ENCODE data around the gene EXOC4.
"Not testable (repeated sequence)": the region's sequence is repeated elsewhere in the genome, so short reads cannot be mapped to it uniquely, and the experiment has no call there.

Gene EXOC4

DNA sequence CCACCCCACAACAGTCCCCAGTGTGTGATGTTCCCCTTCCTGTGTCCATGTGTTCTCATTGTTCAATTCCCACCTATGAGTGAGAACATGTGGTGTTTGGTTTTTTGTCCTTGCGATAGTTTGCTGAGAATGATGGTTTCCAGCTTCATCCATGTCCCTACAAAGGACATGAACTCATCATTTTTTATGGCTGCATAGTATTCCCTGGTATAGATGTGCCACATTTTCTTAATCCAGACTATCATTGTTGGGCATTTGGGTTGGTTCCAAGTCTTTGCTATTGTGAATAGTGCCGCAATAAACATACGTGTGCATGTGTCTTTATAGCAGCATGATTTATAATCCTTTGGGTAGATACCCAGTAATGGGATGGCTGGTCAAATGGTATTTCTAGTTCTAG, 26.1 kb downstream of the EXOC4 start:
- not testable (repeated sequence) for H3K27ac ChIP-seq (replicated peaks; ENCODE audit: low read length); H3K27me3 ChIP-seq (ENCODE audit: control insufficient read depth in 3 of 3, insufficient read depth in 3 of 3, low read depth in 1 of 3, low read length in 3 of 3); H4K8ac ChIP-seq (ENCODE audit: low read depth, low read length); H3K9ac ChIP-seq (ENCODE audit: low read depth, low read length, poor library complexity); H3K18ac ChIP-seq (ENCODE audit: low read length); H2BK15ac ChIP-seq (ENCODE audit: low read length); H3K14ac ChIP-seq (ENCODE audit: low read length); H3K79me1 ChIP-seq (ENCODE audit: low read depth, low read length); H4K91ac ChIP-seq (ENCODE audit: low read depth, low read length, poor library complexity); H3K4me3 ChIP-seq (ENCODE audit: low read length in 2 of 2); DNase-seq (ENCODE audit: low spot score); H2AK5ac ChIP-seq (ENCODE audit: low read depth, low read length); H3K4me2 ChIP-seq (ENCODE audit: insufficient read depth, low read length, poor library complexity, severe bottlenecking); H3K4ac ChIP-seq (ENCODE audit: low read length); H3K9me3 ChIP-seq (replicated peaks in 1 of 2; ENCODE audit: control insufficient read depth in 2 of 2, insufficient read depth in 1 of 2, low read depth in 1 of 2, low read length in 2 of 2); H3K23ac ChIP-seq (ENCODE audit: low read depth, low read length, poor library complexity); H2BK12ac ChIP-seq (ENCODE audit: low read length); H2AFZ ChIP-seq (ENCODE audit: low read length); H2BK120ac ChIP-seq (ENCODE audit: low read depth, low read length); H3K4me1 ChIP-seq (ENCODE audit: control insufficient read depth in 2 of 2, insufficient read depth in 1 of 2, low read depth in 1 of 2, low read length in 2 of 2); H2BK5ac ChIP-seq (ENCODE audit: low read length)
- H3K36me3 ChIP-seq (replicated peaks in 1 of 2; ENCODE audit: control insufficient read depth in 2 of 2, insufficient read depth in 2 of 2, low read length in 2 of 2), result peaks cover 11 to 47% of the 10 kb centered on the region in 2 donors
- no CpG with 5 or more reads among the region's 3 CpGs for WGBS, 2 donors (ENCODE audit: extremely low coverage in 2 of 2, insufficient read length in 2 of 2, insufficient replicate concordance in 1 of 2)

DNA sequence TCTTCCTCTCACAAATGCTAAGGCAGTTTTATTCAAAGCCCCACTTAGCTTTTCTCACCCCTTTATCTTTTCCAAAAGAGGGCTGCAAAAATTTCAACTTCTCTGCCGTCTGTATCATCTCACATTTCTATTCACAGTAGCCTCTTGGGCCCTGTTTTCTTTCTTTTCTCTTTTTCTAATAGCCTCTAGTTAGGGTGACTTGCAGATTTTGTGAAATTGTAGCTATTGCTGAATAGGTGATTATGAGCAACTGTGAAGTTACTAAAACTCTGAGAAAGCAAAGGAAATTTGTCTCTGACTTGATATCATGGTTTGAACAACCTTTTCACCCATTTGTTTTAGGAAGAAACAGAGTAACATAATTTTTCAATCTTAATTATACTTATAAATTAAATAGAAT, 29.2 kb downstream of the EXOC4 start:
- no peak overlapping the region for H2BK120ac ChIP-seq (ENCODE audit: low read depth, low read length)
- H3K9ac ChIP-seq (ENCODE audit: low read depth, low read length, poor library complexity), result no peak overlapping the region
- DNase-seq (ENCODE audit: low spot score), result no peak
- no CpG with 5 or more reads among the region's 1 CpG for WGBS, 2 donors (ENCODE audit: extremely low coverage in 2 of 2, insufficient read length in 2 of 2, insufficient replicate concordance in 1 of 2)
- no peak overlapping the region for H3K4ac ChIP-seq (ENCODE audit: low read length)
- H3K4me1 ChIP-seq (ENCODE audit: control insufficient read depth in 2 of 2, insufficient read depth in 1 of 2, low read depth in 1 of 2, low read length in 2 of 2), result peaks cover 0 to 2% of the 10 kb centered on the region in 2 donors
- H3K79me1 ChIP-seq (ENCODE audit: low read depth, low read length), result no peaks in the 10 kb centered on the region
- H3K4me2 ChIP-seq (ENCODE audit: insufficient read depth, low read length, poor library complexity, severe bottlenecking), result no peak overlapping the region
- H3K27ac ChIP-seq (replicated peaks; ENCODE audit: low read length), result no peak overlapping the region
- H2AK5ac ChIP-seq (ENCODE audit: low read depth, low read length), result no peak overlapping the region
- no peaks in the 10 kb centered on the region for H3K27me3 ChIP-seq (ENCODE audit: control insufficient read depth in 3 of 3, insufficient read depth in 3 of 3, low read depth in 1 of 3, low read length in 3 of 3)
- no peak overlapping the region for H2BK15ac ChIP-seq (ENCODE audit: low read length)
- no peak overlapping the region for H2BK12ac ChIP-seq (ENCODE audit: low read length)
- H2BK5ac ChIP-seq (ENCODE audit: low read length), result no peak overlapping the region
- peaks cover 2 to 9% of the 10 kb centered on the region in 2 donors for H3K9me3 ChIP-seq (replicated peaks in 1 of 2; ENCODE audit: control insufficient read depth in 2 of 2, insufficient read depth in 1 of 2, low read depth in 1 of 2, low read length in 2 of 2)
- H3K36me3 ChIP-seq (replicated peaks in 1 of 2; ENCODE audit: control insufficient read depth in 2 of 2, insufficient read depth in 2 of 2, low read length in 2 of 2), result peaks cover 6 to 26% of the 10 kb centered on the region in 2 donors
- H3K23ac ChIP-seq (ENCODE audit: low read depth, low read length, poor library complexity), result no peak overlapping the region
- H3K4me3 ChIP-seq (ENCODE audit: low read length in 2 of 2), result no peak overlapping the region
- H2AFZ ChIP-seq (ENCODE audit: low read length), result no peak overlapping the region
- no peak overlapping the region for H3K14ac ChIP-seq (ENCODE audit: low read length)
- H4K91ac ChIP-seq (ENCODE audit: low read depth, low read length, poor library complexity), result no peak overlapping the region
- H4K8ac ChIP-seq (ENCODE audit: low read depth, low read length), result no peak overlapping the region
- no peak overlapping the region for H3K18ac ChIP-seq (ENCODE audit: low read length)

DNA sequence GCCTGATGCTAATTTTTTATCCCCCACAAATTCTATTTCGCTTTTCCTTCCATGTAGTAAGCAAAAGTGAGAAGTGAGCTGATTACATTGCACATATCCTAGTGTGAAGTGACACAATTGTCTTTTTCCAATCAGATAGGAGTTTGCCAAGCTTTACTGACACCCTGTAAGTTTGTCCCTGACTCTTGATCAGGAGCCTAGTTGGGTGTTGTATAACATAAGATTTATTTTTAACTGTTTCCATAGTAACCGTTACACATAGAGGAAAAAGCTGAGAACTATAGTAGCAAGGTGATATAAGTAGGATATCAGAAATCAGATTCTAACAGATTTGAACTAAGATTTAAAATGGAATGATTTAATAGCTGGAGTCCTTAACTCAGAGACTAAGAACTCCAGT, 31.2 kb downstream of the EXOC4 start:
- H3K36me3 ChIP-seq (replicated peaks in 1 of 2; ENCODE audit: control insufficient read depth in 2 of 2, insufficient read depth in 2 of 2, low read length in 2 of 2), result peaks cover 5 to 21% of the 10 kb centered on the region in 2 donors
- no peak overlapping the region for H2AFZ ChIP-seq (ENCODE audit: low read length)
- H3K79me1 ChIP-seq (ENCODE audit: low read depth, low read length), result no peaks in the 10 kb centered on the region
- H3K9ac ChIP-seq (ENCODE audit: low read depth, low read length, poor library complexity), result no peak overlapping the region
- H2BK12ac ChIP-seq (ENCODE audit: low read length), result no peak overlapping the region
- no peak overlapping the region for H2BK15ac ChIP-seq (ENCODE audit: low read length)
- H2AK5ac ChIP-seq (ENCODE audit: low read depth, low read length), result no peak overlapping the region
- WGBS, 2 donors (ENCODE audit: extremely low coverage in 2 of 2, insufficient read length in 2 of 2, insufficient replicate concordance in 1 of 2), result no CpG with 5 or more reads among the region's 2 CpGs
- H2BK120ac ChIP-seq (ENCODE audit: low read depth, low read length), result no peak overlapping the region
- no peak overlapping the region for H3K23ac ChIP-seq (ENCODE audit: low read depth, low read length, poor library complexity)
- no peaks in the 10 kb centered on the region for H3K27me3 ChIP-seq (ENCODE audit: control insufficient read depth in 3 of 3, insufficient read depth in 3 of 3, low read depth in 1 of 3, low read length in 3 of 3)
- no peak overlapping the region for H2BK5ac ChIP-seq (ENCODE audit: low read length)
- H3K18ac ChIP-seq (ENCODE audit: low read length), result no peak overlapping the region
- no peak overlapping the region for H3K4ac ChIP-seq (ENCODE audit: low read length)
- H3K4me2 ChIP-seq (ENCODE audit: insufficient read depth, low read length, poor library complexity, severe bottlenecking), result no peak overlapping the region
- no peak overlapping the region for H4K8ac ChIP-seq (ENCODE audit: low read depth, low read length)
- no peak for DNase-seq (ENCODE audit: low spot score)
- H4K91ac ChIP-seq (ENCODE audit: low read depth, low read length, poor library complexity), result no peak overlapping the region
- peaks cover 0 to 2% of the 10 kb centered on the region in 2 donors for H3K4me1 ChIP-seq (ENCODE audit: control insufficient read depth in 2 of 2, insufficient read depth in 1 of 2, low read depth in 1 of 2, low read length in 2 of 2)
- no peak overlapping the region for H3K27ac ChIP-seq (replicated peaks; ENCODE audit: low read length)
- H3K14ac ChIP-seq (ENCODE audit: low read length), result no peak overlapping the region
- no peak overlapping the region for H3K4me3 ChIP-seq (ENCODE audit: low read length in 2 of 2)
- peaks cover 2 to 3% of the 10 kb centered on the region in 2 donors for H3K9me3 ChIP-seq (replicated peaks in 1 of 2; ENCODE audit: control insufficient read depth in 2 of 2, insufficient read depth in 1 of 2, low read depth in 1 of 2, low read length in 2 of 2)

DNA sequence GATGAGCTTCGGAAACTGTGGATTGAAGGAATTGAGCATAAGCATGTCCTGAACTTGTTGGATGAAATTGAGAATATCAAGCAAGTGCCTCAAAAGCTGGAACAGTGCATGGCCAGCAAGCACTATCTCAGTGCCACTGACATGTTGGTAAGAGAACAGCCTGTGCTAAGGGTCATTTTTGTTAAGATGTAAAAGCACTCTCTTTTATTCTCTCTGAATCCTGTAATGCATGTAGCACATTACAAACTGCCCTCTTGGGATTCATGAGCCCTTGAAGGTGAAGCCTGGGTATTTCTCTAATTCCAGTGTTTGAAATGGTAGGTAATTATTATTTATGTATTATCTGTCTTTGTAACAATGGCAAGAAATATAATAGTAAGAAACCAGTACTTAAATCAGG, 36.1 kb downstream of the EXOC4 start:
- H4K8ac ChIP-seq (ENCODE audit: low read depth, low read length), result no peak overlapping the region
- no peak overlapping the region for H3K27ac ChIP-seq (replicated peaks; ENCODE audit: low read length)
- H3K4me1 ChIP-seq (ENCODE audit: control insufficient read depth in 2 of 2, insufficient read depth in 1 of 2, low read depth in 1 of 2, low read length in 2 of 2), result peaks cover 0 to 2% of the 10 kb centered on the region in 2 donors
- no peak overlapping the region for H3K4me2 ChIP-seq (ENCODE audit: insufficient read depth, low read length, poor library complexity, severe bottlenecking)
- no peak overlapping the region for H2BK5ac ChIP-seq (ENCODE audit: low read length)
- no peaks in the 10 kb centered on the region for H3K9me3 ChIP-seq (replicated peaks in 1 of 2; ENCODE audit: control insufficient read depth in 2 of 2, insufficient read depth in 1 of 2, low read depth in 1 of 2, low read length in 2 of 2)
- H3K18ac ChIP-seq (ENCODE audit: low read length), result no peak overlapping the region
- no peak overlapping the region for H2AFZ ChIP-seq (ENCODE audit: low read length)
- DNase-seq (ENCODE audit: low spot score), result no peak
- H3K4me3 ChIP-seq (ENCODE audit: low read length in 2 of 2), result no peak overlapping the region
- H2BK12ac ChIP-seq (ENCODE audit: low read length), result no peak overlapping the region
- no peak overlapping the region for H2BK120ac ChIP-seq (ENCODE audit: low read depth, low read length)
- no peak overlapping the region for H2BK15ac ChIP-seq (ENCODE audit: low read length)
- no peak overlapping the region for H3K4ac ChIP-seq (ENCODE audit: low read length)
- no peaks in the 10 kb centered on the region for H3K79me1 ChIP-seq (ENCODE audit: low read depth, low read length)
- H3K27me3 ChIP-seq (ENCODE audit: control insufficient read depth in 3 of 3, insufficient read depth in 3 of 3, low read depth in 1 of 3, low read length in 3 of 3), result no peaks in the 10 kb centered on the region
- H2AK5ac ChIP-seq (ENCODE audit: low read depth, low read length), result no peak overlapping the region
- H4K91ac ChIP-seq (ENCODE audit: low read depth, low read length, poor library complexity), result no peak overlapping the region
- H3K36me3 ChIP-seq (replicated peaks in 1 of 2; ENCODE audit: control insufficient read depth in 2 of 2, insufficient read depth in 2 of 2, low read length in 2 of 2), result peaks cover 3 to 47% of the 10 kb centered on the region in 2 donors
- no CpG with 5 or more reads among the region's 1 CpG for WGBS, 2 donors (ENCODE audit: extremely low coverage in 2 of 2, insufficient read length in 2 of 2, insufficient replicate concordance in 1 of 2)
- H3K9ac ChIP-seq (ENCODE audit: low read depth, low read length, poor library complexity), result no peak overlapping the region
- no peak overlapping the region for H3K14ac ChIP-seq (ENCODE audit: low read length)
- no peak overlapping the region for H3K23ac ChIP-seq (ENCODE audit: low read depth, low read length, poor library complexity)
